GM12801 (cell line): ENCODE data around the gene PGM2.

Source experiments
- CTCF ChIP-seq: IDR thresholded peaks from one replicate; pipeline ENCODE4 v1.5.1; 2011; ENCODE audit warnings: control low read depth; ENCODE audit not compliant: insufficient read length; ENCODE audit errors: extremely low read depth

Gene PGM2

GRCh38 chr4:37896206-37896860 lies 69.8 kb downstream of the PGM2 start:
- TF ChIP-seq CTCF: no peak

GRCh38 chr4:37902212-37902611 lies 75.7 kb downstream of the PGM2 start:
- no peak for TF ChIP-seq CTCF

- TF ChIP-seq CTCF: no peak
Observed at GRCh38 chr4:37902738-37903693, 76.5 kb downstream of the PGM2 start.

GRCh38 chr4:37903901-37904300 lies 77.4 kb downstream of the PGM2 start:
- no peak for TF ChIP-seq CTCF

- no peak for TF ChIP-seq CTCF
Observed at GRCh38 chr4:37904824-37905223, 78.3 kb downstream of the PGM2 start.

- TF ChIP-seq CTCF: no peak
Observed at GRCh38 chr4:37905533-37906169, 79.2 kb downstream of the PGM2 start.

- TF ChIP-seq CTCF: no peak
Observed at GRCh38 chr4:37908488-37909331, 82.2 kb downstream of the PGM2 start.
